HG03378 (cell line): ENCODE results near the gene SEMA3E.
"Not testable (repeated sequence)": the region's sequence is repeated elsewhere in the genome, so short reads cannot be mapped to it uniquely, and the experiment has no call there.

Experiments used
- ATAC-seq: cut with Tn5 transposase; IDR thresholded peaks from one replicate; pipeline ENCODE4 v1.9.1; 2021; ENCODE audit warnings: mild to moderate bottlenecking, moderate library complexity; ENCODE audit not compliant: unreplicated experiment

SEMA3E gene

DNA sequence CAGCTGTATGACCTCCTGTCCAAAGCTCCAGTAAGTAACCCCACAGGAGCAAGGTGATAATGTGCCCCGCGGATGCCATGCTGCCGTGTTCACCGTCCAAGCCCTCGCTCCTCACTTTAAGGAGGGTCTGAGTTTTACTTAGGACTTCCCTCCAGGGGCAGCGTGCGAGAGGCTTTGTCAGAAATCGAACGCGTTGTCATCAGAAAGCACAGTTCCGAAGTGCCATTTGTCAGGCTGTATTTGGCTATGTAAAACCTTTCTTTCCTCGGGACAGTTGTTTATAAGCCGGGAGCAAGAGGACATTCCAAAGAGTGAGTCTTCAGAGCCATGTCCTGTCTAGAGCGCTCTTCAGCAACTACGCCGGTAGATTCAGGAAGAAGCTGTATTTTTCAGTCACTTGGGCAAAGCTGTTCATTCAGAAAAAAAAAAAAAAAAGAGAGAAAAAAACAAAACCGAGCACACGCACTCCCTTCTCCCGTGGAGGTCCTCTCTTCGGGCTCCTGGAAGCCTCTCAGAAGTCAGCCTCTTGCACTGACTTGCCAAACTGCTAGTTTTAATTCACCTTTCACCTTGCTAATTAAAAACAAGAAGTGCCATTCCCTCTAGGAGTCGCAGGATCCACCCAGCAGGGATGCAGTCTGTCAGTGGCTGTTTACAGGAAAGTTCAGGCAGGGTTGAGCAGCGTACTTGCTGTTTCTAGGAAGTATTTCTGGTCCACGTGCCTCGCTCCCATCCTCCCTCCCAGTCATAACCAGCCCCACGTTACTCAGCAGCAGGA is at the start of gene SEMA3E:
TSS of gene SEMA3E (minus strand) at position 676 of the 778 bp plus-strand sequence.
- no peak for ATAC-seq

DNA sequence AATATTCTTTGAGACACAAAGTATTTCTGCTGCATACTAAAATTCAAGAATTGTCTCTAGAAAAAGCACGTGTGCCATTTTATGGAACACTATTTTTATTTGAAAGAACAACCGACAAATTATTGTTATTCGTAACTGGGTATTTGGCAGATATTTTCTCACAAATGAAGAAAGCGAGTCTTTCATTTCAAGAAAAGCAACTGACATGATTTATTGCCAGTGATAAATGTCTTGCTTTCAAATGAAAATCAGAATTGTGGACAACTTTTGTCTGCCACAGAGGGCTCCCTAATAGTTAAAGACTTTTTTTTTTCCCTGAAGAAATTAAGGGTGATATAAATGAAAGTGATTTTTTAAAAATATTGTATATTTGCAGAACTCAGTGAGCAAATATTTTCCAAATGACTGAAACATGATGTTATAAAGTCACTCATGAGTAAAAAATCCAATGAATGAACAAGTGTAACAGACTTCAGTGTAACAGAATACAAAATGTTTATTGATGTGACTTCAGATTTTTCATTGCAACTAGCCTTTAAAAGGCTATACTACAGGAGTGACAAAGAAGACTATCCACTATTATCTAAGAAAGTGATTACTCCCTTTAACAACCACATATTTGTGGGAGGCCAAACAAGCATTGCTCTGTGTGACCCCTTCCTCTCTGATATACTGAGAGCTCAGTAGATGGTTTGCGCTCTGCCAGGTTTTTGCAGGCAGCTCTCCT is 49.0 kb upstream of the SEMA3E start:
- ATAC-seq: no peak

DNA sequence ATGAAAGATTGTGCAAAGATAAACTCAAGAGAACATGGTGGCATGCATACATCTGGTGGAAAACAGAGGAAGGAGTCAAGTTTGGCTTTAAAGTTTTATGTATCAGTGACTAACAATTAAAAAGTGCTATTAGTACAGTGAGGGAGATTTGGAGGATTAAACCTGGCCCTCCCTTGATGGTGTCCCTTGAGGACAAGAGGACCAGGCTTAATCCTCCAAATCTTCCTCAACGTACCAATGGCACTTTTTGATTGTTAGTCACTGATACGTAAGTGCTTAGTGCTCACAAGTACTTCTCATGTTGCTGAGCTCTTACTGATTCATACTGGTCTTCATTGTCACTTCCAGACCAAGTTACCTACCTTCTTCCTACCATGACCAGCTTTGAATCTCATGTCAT is 47.2 kb upstream of the SEMA3E start:
- no peak for ATAC-seq

DNA sequence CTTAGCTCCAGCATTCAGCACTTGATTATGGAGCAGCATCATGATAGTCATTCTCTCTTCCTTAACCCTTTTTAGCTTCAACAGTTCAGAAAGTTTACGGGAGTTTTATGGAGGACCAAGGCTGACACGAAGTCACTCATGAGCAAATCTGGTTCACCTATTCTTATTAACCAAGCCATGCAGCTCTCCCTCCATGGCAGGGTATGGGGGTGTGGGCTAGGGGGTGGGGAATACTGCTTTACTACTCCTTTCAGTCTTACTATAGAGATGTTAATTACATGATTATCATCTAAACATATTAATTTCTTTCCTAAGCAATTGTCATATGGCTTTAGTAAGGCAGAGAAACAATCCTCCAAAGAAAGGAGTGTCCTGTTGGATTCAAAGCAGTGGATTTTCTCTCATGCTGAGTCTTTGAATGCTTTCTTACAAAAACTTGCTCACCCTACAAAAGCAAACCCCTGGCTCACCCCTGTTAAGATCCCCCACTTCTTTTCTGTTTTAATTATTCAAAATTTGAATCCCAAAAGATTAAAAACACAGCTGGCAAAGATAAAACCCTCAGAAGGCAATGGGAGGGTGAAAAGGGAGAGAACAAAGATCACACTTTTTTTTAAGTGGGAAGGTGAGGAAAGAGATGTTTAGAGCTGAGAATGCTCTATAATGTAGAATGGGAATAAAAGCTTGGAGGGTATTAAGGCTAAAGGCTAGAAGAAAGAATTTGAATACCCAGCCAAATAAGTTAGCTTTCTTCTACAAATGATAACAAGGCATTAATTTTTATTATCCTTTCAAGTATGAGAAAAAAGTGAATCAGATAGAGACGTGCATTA is 46.4 kb upstream of the SEMA3E start:
- no peak for ATAC-seq

DNA sequence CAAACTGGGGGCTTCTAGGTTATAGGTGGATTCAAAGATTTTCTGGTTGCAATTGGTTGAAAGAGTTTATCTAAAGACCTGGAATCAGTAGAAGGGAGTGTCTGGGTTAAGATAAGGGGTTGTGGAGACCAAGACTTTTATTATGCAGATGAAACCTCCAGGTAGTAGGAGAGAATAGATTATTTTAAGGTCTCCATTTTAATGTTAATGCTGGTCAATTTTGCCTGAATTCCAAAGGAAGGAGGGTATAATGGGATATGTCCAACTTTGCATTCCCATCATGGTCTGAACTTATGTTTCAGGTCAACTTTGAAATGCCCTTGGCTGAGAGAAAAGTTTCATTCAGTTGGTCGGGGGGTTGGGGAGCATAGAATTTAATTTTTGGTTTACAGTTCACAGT is 44.3 kb upstream of the SEMA3E start:
- no peak for ATAC-seq

DNA sequence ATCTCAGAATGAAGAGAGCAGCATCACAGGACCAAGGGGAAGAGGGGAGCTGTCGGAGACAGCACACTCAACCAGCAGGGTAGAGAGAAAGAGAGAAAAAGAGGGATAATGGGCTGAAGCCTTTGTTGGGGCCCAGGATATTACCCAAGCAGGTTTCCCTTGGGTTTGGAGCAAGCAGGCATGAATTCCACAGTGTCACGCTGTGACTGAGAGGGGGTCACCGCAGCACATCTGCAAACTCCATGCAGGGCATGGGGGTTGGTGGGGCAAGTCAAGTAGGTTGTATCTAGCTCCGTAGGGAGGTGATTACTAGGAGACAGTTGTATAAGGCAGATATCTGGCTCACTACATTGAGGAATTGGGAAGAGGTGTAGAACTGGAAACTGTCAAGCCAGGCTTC is 42.2 kb upstream of the SEMA3E start:
- ATAC-seq: no peak

DNA sequence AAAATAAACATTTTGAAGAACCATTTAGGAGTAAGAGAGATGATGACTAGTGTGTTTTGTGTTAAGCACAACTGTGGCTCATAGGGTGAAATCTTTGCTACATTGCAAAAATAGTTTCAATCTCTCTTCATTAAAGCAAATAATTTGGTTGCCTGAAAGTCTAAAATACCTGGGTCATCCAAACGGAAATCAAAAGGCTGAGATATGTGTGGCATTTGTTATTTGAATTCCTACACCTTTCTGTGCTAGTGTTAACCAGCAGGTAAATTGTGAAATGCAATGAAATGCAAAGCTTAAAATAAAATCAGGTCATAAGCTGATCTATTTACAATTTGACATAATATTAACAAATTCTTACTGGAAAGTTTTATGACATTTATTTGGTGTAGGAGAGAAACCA is 40.9 kb upstream of the SEMA3E start:
- no peak for ATAC-seq

DNA sequence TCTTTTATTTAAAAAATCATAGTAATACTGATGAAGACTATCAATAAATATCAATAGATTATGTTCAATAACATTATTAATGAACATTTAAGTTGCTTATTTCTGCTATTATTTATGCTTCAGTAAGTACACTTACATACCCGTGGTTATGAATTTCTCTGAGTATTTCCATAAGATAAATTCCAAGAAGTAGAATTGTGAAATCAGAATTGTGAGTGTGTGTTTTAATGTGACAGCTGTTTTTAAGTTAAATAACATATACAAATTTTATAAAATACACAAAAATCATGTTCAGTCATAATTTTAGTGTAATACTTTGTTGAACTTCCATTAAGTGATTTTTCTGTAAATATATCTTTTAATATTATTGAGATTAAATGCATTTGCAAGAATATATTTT is 37.5 kb upstream of the SEMA3E start:
- ATAC-seq: no peak

DNA sequence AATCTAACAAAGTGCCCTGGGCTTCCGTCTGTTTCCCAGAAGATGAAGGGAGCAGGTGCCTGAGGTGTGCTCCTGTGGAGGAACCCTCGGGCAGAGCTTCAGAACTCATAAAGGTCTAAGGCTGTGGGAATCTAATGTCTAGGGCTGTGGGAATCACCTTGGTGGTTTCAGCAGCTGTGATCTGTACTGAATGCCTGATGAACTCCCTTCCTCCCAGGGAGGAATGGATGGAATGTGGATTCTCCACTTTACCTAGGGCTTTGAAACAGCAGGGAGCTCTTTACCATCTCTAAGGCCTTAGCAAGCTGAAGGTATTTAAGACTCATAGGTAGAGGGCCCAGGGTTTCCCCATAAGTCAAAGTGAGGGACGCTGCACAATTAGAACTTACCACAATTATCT is 36.0 kb upstream of the SEMA3E start:
- ATAC-seq: no peak

DNA sequence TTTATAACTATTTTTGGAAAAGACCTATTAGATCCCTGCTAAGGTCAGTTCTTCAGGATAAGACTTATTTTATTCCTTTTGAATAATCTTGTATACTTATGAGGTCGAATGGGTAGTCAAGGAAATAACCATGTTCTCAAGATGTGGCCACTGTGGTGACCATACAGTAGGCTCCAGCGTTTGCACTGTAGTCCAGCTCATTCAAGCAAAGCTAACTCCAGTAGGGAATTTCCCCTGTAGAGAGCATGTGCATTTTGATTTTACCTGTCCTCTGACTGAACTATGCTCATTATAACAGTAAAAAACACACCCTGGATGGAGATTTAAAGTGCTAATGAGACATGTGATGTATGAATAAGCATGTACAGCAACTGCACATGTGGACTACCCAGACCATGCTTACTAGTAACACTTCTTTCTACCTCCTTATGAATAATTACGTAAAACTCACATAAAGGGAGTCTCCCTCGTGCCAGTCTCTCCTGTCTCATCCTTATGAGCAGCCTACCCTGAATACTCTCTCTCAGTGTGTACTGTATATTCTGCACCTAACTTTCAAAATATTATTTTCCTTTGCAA is 32.4 kb upstream of the SEMA3E start:
- no peak for ATAC-seq

DNA sequence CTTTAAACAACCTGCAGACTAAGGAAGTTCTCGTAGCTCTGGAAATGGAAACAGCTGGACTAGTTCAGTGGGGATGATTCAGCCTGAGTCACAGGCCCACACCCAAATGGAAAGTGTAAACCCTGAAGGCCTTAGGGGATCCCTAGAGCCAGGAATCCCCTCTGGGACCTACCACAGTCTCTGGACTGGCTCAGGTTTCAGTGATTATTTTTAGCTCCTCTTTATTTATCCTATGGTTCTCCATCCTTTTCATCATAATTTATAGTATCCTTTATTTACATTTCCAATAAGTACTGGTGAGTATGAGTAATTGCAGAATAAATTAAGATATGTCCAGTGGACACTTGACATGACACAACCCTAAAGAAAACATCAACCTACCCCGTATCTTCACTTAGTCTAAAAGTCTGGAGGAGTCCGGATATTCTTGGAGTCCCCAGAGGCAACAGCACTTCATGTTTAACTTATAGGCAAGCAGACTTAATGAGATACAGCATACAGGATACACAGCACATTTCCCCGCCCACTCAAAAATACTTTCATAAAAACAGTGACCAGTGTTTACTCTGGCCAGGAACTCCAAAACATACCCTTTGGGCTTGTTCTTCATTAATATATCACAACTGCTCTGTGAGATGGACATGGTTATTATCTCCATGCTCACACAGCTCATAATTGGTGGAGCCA is 28.4 kb upstream of the SEMA3E start:
- ATAC-seq: no peak

DNA sequence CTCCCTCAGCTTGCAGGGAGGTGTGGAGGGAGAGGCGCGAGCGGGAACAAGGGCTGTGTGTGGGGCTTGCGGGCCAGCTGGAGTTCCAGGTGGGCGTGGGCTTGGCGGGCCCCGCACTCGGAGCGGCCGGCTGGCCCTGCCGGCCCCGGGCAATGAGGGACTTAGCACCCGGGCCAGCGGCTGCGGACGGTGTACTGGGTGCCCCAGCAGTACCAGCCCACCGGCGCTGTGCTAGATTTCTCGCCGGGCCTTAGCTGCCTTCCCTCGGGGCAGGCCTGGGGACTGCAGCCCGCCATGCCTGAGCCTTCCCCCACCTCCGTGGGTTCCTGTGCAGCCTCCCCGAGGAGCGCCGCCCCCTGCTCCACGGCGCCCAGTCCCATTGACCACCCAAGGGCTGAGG is 24.4 kb upstream of the SEMA3E start:
- ATAC-seq: not testable (repeated sequence)

DNA sequence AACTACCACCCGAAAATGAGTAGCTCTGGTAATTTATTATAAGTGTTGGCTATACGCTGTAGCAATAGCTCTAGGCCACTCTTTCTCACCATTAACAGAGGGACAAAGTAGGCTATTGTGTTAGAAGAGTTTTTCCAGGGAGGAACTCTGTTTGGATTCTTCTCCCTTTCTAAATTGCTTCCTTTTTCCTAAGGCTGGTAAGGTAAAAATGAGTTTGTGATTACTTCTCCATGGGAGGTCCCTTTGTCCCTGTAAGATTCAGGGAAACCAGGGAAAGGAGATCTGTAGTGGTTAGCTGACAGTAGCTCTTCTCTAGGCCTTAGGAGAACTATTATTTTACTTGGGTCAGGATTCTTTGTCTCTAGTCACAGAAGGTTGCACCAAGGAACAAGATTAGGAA is 23.2 kb upstream of the SEMA3E start:
- ATAC-seq: no peak

DNA sequence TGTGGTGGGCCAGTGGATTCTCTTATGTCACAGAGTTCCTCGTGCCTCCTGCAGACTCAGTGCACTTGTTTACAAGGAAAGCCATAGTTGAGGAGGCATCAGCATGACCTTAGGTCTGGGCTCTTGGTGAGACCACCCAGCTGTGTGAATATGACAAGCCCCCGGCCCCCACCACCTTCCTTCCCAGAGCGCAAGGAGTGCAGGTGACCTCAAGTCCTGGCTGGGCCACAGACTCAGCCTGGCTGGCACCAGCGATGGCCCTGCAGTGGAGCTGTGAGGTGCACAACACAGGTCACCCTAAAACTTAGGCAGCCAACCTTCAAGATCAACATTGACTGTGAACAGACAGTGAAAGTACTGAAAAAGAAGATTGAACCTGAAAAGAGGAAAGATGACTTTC is 14.2 kb upstream of the SEMA3E start:
- ATAC-seq: no peak

DNA sequence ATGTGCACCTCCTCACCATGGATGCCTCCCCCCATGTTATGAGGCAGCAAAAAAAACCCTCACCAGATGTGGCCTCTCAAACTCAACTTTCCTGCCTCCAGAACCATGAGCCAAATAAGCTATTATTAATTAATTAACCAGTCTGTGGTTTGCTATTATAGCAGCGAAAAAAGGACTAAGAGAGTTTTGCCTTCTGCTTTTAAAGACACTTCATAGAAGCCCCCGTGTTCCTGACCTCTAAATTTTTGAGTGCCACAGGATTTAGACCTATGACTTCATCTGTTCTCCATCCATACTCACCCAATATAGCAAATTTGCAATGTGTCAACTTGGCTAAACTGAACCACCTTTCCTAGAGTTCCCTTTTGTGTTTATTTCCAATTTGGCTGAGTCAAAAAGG is 9.2 kb upstream of the SEMA3E start:
- ATAC-seq: no peak

DNA sequence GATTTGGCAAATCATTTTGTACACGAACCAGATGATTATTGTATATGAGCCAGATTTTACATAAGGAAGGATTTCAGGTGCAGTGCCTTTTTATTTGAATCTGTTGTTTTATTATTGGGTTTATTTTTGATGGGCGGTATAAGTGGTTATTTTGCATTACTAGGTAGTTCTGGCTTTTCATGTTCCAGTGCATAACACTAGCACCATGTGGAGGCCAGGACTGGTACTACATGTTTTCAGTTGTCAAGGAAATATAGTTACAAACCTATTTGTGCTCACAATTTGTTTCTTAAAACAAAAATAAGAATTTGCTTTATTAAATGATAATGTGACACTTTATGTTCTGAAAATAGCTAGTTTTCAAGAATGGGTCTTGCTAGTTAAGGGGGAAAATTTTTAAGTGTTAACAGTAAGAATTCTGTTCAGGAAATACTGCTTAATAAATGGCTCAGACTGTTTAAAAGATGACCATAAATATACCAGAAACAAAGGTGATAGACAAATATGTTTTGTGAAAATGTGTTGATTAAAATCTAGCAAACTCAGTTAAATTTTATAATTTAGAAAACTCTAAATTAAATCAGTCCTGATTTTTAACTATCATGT is 7.1 kb upstream of the SEMA3E start:
- ATAC-seq: peak; percentile 59

DNA sequence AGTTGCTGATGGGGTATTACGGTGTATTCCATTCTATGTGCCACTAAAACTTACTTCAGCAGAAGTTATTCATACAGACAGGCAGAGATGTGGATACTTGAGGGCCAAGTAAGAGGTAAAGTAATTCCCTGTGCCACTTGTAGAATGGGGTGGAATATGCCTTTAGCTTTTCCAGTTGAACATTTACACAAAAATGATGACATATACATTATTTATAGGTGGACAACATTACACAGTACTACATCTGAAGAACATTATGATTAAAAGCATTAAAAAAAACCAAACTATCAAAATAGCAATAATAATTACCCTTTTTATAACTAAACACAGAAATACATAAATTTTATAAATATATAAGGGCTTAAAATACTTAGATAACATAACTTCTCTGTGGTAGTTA is 3.5 kb upstream of the SEMA3E start:
- ATAC-seq: no peak

DNA sequence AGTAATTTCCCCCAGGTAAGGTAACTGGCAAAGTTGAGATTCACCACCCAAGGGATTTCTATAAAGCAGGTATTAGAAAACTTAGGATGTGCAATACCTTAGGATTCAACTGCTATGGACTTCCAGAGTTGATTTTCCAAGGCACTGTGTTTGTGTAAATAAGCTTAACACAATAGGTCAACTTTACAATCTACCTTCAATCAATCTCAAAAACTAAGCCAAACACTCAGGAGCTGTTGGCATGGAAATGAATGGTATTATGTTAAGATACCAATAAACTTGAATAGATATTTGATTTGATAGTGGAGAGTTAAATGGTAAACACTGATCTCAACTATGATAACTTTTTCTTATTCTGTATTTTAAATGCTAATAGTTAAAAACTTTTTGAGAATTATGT is 762 bp upstream of the SEMA3E start:
- ATAC-seq: no peak

DNA sequence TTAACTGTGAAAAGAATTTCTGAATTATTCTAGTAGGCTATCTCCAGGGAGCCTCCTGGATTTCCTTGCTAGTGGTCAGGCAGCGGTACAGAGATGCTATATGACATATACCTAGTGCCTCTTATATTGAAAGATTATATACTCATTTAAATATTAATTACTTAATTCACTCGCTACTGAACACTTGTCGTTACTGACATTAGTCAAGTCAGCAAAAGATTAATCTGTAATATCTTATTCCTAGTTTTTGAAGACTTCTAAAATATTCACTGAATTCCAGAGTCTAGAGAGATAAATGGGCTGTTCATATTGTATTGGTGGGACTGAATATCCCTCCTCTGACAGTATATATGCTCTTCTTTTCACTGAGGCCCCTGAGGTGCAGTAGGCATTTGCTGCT is 2.9 kb downstream of the SEMA3E start:
- ATAC-seq: no peak

DNA sequence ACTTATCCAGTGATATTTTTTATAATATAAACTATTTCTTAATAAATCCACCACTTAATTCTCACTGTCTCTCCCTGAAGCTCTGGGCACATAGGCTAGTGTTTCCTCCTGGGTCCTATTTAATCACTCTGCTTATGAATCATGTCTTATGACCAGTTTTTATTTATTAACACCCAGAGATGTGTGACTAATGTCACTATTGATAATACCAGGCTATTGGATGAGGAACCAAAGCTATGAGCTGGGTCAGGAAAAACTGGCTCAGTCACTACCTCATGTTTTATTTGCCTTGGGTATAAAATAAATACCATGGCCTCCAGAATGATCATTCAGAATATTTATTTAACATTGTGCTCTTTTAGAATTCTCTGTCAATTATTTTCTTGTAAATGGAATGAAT is 5.2 kb downstream of the SEMA3E start:
- no peak for ATAC-seq
